Omental fat pad (tissue), 4 donors: Measurements from ENCODE around the gene L3MBTL1. TPM values are rescaled to one million over a fixed set of nuclear protein-coding genes. Genes with fewer than 3 reads are reported as not detected.

Experiments
- ATAC-seq: fragments of 150-250 bp; one replicate; pipeline ENCODE4 v1.9.1; 2016; ENCODE audit warnings: mild to moderate bottlenecking, moderate library complexity; ENCODE audit not compliant: low FRiP score
- DNase-seq: peaks from one replicate; pipeline ENCODE4 v3.0.0-alpha.2; 2019; ENCODE audit warnings: low spot score
- total RNA-seq, 4 donors: library from RNA; depleted of rRNA; stranded (reverse); fragments of >200 nt; gene quantifications; one replicate each; pipeline ENCODE4 v1.1.0, GENCODE V29; 2016
- TF ChIP-seq, protein P1 (sequence below), 3 donors: fragments of 450-650 bp; IDR thresholded peaks; one replicate each; pipeline ENCODE4 v1.5.1; 2016 to 2017; ENCODE audit warnings: antibody characterized with exemption in 3 of 3, mild to moderate bottlenecking in 3 of 3, moderate library complexity in 2 of 3

The L3MBTL1 gene
- total RNA-seq, 4 donors from 2014 or later = 6.5 to 9.8 (median 7.4) TPM

DNA sequence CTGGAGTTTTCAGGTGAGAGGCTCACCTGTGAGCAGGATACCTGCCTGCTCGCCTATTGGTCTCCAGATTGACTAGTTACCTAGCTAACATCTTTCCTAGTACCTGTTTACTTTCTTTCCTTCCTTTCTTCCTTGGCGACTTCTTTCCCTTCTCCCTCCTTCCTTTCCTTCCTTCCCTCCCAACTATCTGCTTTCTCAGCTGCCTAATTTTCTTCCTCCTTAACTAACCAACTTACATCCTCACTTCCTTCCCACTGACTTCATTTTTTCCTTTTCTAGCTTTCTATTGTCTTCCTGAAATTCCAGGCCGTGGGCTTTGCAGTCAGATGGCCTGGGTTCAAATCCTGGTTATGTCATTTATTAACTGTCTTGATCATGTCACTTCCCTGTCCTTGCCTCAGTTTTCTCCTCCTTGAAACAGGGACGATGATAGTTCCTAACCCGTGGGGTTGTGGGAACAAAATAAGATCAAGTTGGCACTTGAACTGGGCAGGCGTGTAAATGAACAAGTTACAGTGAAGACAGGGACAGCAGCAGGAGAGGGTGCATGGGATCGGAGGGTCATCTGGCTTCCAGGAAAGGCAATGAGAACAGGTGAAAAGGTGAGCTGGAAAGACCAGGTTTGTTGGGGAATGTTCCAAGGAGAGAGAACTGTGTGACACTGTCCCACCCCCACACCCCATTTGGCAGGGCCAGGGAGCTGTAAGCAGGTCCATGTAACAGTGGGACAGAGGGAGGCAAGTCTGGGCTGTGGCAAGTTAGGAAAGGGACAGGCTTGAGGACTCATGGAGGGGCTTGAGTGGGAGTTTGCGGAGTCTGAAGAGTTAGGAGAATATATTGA is 51.9 kb downstream of the L3MBTL1 start:
- DNase-seq (no peak), ATAC-seq (no peak)
- TF ChIP-seq, protein P1, sequence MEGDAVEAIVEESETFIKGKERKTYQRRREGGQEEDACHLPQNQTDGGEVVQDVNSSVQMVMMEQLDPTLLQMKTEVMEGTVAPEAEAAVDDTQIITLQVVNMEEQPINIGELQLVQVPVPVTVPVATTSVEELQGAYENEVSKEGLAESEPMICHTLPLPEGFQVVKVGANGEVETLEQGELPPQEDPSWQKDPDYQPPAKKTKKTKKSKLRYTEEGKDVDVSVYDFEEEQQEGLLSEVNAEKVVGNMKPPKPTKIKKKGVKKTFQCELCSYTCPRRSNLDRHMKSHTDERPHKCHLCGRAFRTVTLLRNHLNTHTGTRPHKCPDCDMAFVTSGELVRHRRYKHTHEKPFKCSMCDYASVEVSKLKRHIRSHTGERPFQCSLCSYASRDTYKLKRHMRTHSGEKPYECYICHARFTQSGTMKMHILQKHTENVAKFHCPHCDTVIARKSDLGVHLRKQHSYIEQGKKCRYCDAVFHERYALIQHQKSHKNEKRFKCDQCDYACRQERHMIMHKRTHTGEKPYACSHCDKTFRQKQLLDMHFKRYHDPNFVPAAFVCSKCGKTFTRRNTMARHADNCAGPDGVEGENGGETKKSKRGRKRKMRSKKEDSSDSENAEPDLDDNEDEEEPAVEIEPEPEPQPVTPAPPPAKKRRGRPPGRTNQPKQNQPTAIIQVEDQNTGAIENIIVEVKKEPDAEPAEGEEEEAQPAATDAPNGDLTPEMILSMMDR (IDR thresholded peaks at IDR 0.05) = no peak

DNA sequence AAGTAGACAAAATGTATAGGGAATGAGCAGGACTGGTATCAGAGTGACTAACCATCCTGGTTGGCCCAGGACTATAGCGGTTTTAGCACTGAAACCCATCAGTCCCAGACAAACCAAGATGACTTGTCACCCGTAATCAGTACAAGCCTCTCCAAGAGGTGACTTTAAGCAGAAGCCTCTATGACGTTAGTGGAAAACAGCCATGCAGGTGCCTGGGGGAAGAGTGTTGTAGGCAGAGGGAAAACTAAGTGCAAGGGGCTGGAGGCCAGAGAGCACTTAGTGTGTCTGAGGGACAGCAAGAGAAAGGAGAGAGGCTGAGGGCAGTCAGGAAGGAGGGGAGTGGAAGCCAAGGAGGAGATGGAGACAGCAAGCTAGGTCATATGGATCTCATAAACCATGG is 53.5 kb downstream of the L3MBTL1 start:
- no peak for DNase-seq
- ATAC-seq = no peak
- TF ChIP-seq, protein P1 (IDR thresholded peaks at IDR 0.05) = no peak

DNA sequence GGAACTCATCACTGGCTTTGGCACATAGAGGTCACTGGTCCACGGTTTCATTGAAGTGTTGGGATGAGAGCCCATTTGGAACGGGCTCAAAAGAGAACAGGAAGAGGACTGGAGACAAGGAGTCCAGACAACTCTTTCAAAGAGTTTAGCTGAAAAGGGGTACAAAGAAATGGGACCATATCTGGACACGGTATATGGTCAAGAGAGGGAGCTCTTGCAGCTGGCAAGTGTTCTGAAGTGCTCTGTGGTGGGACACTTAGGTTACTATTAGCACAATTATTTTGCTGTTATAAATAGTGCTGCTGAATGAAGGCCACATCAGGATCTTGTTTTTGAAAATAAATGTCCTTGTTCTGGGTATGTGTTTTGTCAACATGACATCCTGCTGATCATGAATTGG is 55.9 kb downstream of the L3MBTL1 start:
- TF ChIP-seq, protein P1 (IDR thresholded peaks at IDR 0.05) = no peak
- no peak for ATAC-seq
- no peak for DNase-seq

DNA sequence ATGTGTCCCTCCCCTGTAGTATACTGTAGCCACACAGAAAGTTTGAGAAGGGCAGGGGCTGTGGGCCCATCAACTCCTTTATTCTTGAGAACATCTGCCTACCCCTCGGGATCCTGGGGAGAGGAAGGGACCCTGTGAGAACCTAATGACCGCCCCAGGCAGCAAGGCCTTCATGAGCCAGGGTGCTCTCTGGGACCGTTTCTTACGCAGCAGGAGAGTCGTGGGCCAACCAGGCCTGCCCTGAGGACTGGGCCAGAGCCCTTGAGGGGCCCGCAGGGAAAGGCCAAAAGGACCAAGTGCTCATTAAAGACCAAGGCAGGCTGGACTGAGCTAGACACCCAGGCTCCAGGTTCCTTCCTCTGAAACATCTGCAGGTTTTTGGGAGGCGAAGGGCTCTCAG is 56.5 kb downstream of the L3MBTL1 start:
- TF ChIP-seq, protein P1 (IDR thresholded peaks at IDR 0.05) = no peak
- DNase-seq (no peak), ATAC-seq (no peak)

DNA sequence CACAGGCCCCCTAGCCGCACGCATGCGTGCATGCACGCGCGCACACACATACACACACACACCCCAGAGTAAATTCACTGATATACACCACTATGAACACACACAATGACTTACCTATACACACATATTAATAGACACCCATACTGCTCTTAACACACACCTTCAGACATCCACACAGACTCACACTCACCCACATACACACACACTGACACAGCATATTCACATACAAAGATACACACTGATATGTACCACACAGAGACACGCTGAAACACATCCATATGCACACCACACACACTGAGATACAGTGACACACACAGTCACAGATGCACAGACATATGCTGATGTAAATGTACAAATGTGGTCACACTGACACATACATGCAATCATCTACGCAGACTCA is 57.0 kb downstream of the L3MBTL1 start:
- no peak for DNase-seq
- ATAC-seq = no peak
- TF ChIP-seq, protein P1 (IDR thresholded peaks at IDR 0.05) = no peak

DNA sequence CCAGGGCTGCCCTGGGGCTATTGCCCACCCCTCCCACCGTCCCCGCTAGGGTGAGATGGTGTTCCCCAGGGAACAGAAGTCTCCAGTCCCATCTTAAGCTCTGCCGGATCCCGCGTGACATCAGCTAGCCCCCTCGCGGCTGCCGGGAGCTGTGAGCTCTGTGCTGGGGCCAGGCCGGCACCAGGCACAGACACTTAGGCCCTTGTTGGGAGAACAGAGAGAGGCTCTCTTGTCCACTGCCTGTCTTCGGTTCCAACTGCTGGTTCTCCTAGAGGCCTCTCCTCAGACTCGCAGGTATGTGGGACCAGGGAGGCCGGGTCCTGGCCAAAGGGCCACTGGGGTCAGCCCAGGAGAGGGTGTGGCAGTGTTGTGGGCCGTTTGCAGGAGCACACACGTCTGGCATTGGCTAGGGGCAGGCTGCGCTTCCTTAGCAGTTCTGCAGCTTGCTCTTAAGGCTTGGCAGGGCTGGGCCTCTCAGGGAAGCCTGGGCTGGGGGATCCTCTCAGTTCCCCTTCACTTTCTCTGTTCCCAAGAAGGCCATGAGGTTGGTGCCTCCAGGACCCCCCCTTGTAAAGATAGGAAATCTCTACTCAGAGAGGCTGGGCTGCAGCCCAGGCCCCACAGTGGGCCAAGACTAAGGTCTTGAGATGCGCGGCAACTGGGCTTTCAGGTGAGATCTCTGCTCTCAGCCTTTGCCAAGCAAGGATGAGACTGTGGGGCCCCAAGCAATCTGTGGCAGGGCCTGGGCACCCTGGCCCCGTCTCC is 57.7 kb downstream of the L3MBTL1 start:
- ATAC-seq = no peak
- TF ChIP-seq, protein P1 (IDR thresholded peaks at IDR 0.05) = no peak
- DNase-seq = no peak
